Panc1 (cell line): ENCODE data around the gene RCN1. TPM values are rescaled to one million over a fixed set of nuclear protein-coding genes. Genes with fewer than 3 reads are reported as not detected.

Experiments used
- ATAC-seq: fragments of 200-7000 bp; cut with Tn5 transposase; 2 replicates; pipeline ENCODE4 v1.9.1; 2020; ENCODE audit warnings: mild to moderate bottlenecking, moderate library complexity
- BruUV-seq: library from RNA; stranded (reverse); fragments of 400-500 nt; replicated peaks from 2 replicates; lab custom pipeline; 2021; lab: Mats Ljungman, UMichigan
- CTCF ChIA-PET: fragments of 300-600 bp; sonication (Branson Sonifier 250); formaldehyde crosslinking; loops from one replicate; lab custom pipeline; 2022; ENCODE audit warnings: antibody characterized with exemption; lab: Charles Lee
- POLR2A ChIA-PET: fragments of 300-600 bp; sonication (Branson Sonifier 250); formaldehyde crosslinking; loops from one replicate; lab custom pipeline; 2022; ENCODE audit warnings: antibody characterized with exemption; lab: Charles Lee
- DNase-seq: peaks from one replicate; pipeline ENCODE4 v3.0.0-alpha.2; 2010; ENCODE audit warnings: low read depth, low spot score
- H3K27ac ChIP-seq: 2 replicates; pipeline ENCODE4 v1.5.1; 2011; ENCODE audit warnings: mild to moderate bottlenecking, low read length, inconsistent platforms
- H3K27me3 ChIP-seq: fragments of 200-500 bp; sonication (Bioruptor generic); 2 replicates; pipeline ENCODE4 v1.6.0; 2014; ENCODE audit warnings: low read length, inconsistent platforms; ENCODE audit not compliant: control insufficient read depth, insufficient read depth
- H3K36me3 ChIP-seq: fragments of 200-500 bp; sonication (Bioruptor generic); 2 replicates; pipeline ENCODE4 v1.5.1; 2014; ENCODE audit warnings: inconsistent platforms, mild to moderate bottlenecking, low read length, moderate library complexity; ENCODE audit not compliant: control insufficient read depth, insufficient read depth
- H3K4me1 ChIP-seq: 2 replicates; pipeline ENCODE4 v1.5.1; 2011; ENCODE audit warnings: inconsistent platforms, mild to moderate bottlenecking, low read length, moderate library complexity; ENCODE audit not compliant: control insufficient read depth, insufficient read depth
- H3K4me3 ChIP-seq, 2 experiments: 2 replicates each; pipeline ENCODE4 v1.5.1; 2011 to 2012; ENCODE audit warnings: low read depth in 2 of 2, low read length in 2 of 2, mild to moderate bottlenecking in 2 of 2, inconsistent platforms in 1 of 2, moderate library complexity in 1 of 2
- H3K9me3 ChIP-seq: fragments of 200-500 bp; sonication (Bioruptor generic); 2 replicates; pipeline ENCODE4 v1.5.1; 2014; ENCODE audit warnings: low read depth, mild to moderate bottlenecking, inconsistent platforms, low read length, moderate library complexity; ENCODE audit not compliant: control insufficient read depth, insufficient read depth
- POLR2AphosphoS5 ChIP-seq: IDR thresholded peaks from 2 replicates; pipeline ENCODE4 v1.6.1; 2012; ENCODE audit warnings: mild to moderate bottlenecking, low read depth, low read length, moderate library complexity
- SIN3A ChIP-seq: IDR thresholded peaks from 2 replicates; pipeline ENCODE4 v1.6.1; 2012; ENCODE audit warnings: low read depth, mild to moderate bottlenecking, low read length, moderate library complexity, borderline replicate concordance; ENCODE audit not compliant: insufficient read depth
- TCF7L2 ChIP-seq: IDR thresholded peaks from 2 replicates; pipeline ENCODE4 v1.6.1; 2011; ENCODE audit warnings: mild to moderate bottlenecking, low read depth, low read length, inconsistent platforms
- in situ Hi-C: cut with HindIII; loops from 2 replicates; pipeline ENCODE4 v1.10.0; 2016; ENCODE audit warnings: low sequenced_read_pairs, low pct_unique_long_range_greater_than_20kb
- intact Hi-C: fragments of 100-400 bp; cut with micrococcal nuclease; formaldehyde crosslinking; loops from one replicate; pipeline ENCODE4 v1.10.0; 2022; ENCODE audit not compliant: unreplicated experiment
- total RNA-seq: library from RNA; stranded (reverse); gene quantifications from one replicate; pipeline ENCODE4 v1.2.1, GENCODE V29; 2021; ENCODE audit not compliant: unreplicated experiment
- TF ChIP-seq, protein P1 (sequence below): fragments of 450-650 bp; IDR thresholded peaks from 2 replicates; pipeline ENCODE4 v1.5.1; 2017; ENCODE audit warnings: mild to moderate bottlenecking
- TF ChIP-seq, protein P2 (sequence below), 2 experiments: IDR thresholded peaks; 2 replicates each; pipeline ENCODE4 v1.6.1; 2011 to 2012; ENCODE audit warnings: low read depth in 2 of 2, control low read depth in 1 of 2, low read length in 1 of 2, mild to moderate bottlenecking in 1 of 2, moderate library complexity in 1 of 2; ENCODE audit not compliant: insufficient read depth in 1 of 2

The RCN1 gene
- total RNA-seq, 1 experiment from 2014 or later = 120 TPM

DNA sequence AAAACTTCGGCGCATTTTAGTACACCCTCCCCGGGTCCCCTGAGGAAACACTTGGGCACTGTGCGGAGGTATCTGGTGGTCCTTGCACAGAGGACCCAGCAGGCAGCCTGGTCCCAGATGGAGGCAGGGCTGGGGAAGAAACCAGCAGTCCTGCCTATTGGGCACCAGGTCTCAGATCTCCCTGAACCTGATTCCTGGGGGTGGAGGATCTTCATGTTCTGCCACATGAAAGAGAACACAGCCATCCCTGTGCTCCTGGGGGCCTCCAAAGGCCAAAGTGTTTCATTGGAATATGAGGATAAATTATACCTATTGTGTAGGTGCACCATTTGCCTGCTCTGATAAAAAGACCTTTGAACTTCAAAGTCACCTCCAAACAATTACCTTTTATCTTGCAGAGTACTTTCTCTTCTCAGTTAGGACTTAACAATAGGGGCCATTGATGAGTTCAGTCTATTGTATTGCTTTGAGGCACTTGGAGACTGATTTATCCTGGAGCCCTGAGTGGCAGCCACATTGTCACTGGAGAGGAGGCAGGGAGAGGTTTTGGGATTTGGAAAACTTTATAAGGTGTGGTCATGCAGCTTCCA lies 1.8 kb downstream of the RCN1 start:
- in situ Hi-C loops (no loop called here), intact Hi-C loops (no loop called here)
- peak overlapping the region; percentile 91 for H3K27ac ChIP-seq
- no peak for DNase-seq
- ATAC-seq = no peak
- peaks cover 1% of the 10 kb centered on the region; the same call in 1 of the 2 replicates for H3K36me3 ChIP-seq
- no peaks in the 10 kb centered on the region for H3K9me3 ChIP-seq
- ChIA-PET CTCF (no interaction called here), POLR2A (no interaction called here)
- TF ChIP-seq SIN3A (no peak), TCF7L2 (no peak), POLR2AphosphoS5 (no peak)
- TF ChIP-seq, protein P1, sequence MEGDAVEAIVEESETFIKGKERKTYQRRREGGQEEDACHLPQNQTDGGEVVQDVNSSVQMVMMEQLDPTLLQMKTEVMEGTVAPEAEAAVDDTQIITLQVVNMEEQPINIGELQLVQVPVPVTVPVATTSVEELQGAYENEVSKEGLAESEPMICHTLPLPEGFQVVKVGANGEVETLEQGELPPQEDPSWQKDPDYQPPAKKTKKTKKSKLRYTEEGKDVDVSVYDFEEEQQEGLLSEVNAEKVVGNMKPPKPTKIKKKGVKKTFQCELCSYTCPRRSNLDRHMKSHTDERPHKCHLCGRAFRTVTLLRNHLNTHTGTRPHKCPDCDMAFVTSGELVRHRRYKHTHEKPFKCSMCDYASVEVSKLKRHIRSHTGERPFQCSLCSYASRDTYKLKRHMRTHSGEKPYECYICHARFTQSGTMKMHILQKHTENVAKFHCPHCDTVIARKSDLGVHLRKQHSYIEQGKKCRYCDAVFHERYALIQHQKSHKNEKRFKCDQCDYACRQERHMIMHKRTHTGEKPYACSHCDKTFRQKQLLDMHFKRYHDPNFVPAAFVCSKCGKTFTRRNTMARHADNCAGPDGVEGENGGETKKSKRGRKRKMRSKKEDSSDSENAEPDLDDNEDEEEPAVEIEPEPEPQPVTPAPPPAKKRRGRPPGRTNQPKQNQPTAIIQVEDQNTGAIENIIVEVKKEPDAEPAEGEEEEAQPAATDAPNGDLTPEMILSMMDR = no peak
- peaks cover 18% of the 10 kb centered on the region for H3K4me1 ChIP-seq
- H3K4me3 ChIP-seq = peak overlapping the region; percentile 71 to 91
- H3K27me3 ChIP-seq = no peaks in the 10 kb centered on the region
- BruUV-seq = no TSS peak

DNA sequence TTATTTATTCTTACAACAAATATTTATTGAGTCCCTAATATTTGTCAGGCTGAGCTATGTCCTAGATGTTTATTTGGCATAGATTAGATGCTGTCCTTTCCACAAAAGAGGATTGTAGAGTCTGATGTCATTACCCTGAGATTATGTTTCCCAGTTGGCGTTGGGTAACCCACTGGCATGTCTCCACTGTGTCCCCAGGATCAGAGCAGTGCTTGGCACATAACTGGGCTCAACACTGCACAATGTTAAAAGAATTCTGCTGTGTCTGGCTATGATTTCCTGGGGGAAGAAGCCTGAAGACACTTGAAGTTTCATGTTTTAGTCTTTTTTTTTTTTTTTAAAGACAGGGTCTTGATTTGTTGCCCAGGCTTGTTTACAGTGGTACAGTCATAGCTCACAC lies 4.0 kb downstream of the RCN1 start:
- in situ Hi-C loops = no loop called here
- Histone ChIP-seq H3K27ac (no peak overlapping the region), H3K27me3 (no peaks in the 10 kb centered on the region), H3K4me3 (no peak overlapping the region), H3K9me3 (no peaks in the 10 kb centered on the region), H3K4me1 (peaks cover 10% of the 10 kb centered on the region), H3K36me3 (peaks cover 3% of the 10 kb centered on the region; the same call in 1 of the 2 replicates)
- no peak for DNase-seq
- intact Hi-C loops = no loop called here
- CTCF ChIA-PET = no interaction called here
- no peak for ATAC-seq
- no peak for TF ChIP-seq TCF7L2
- TF ChIP-seq POLR2AphosphoS5 = no peak
- TF ChIP-seq, protein P1 = no peak
- TF ChIP-seq SIN3A = no peak
- TF ChIP-seq, protein P2, sequence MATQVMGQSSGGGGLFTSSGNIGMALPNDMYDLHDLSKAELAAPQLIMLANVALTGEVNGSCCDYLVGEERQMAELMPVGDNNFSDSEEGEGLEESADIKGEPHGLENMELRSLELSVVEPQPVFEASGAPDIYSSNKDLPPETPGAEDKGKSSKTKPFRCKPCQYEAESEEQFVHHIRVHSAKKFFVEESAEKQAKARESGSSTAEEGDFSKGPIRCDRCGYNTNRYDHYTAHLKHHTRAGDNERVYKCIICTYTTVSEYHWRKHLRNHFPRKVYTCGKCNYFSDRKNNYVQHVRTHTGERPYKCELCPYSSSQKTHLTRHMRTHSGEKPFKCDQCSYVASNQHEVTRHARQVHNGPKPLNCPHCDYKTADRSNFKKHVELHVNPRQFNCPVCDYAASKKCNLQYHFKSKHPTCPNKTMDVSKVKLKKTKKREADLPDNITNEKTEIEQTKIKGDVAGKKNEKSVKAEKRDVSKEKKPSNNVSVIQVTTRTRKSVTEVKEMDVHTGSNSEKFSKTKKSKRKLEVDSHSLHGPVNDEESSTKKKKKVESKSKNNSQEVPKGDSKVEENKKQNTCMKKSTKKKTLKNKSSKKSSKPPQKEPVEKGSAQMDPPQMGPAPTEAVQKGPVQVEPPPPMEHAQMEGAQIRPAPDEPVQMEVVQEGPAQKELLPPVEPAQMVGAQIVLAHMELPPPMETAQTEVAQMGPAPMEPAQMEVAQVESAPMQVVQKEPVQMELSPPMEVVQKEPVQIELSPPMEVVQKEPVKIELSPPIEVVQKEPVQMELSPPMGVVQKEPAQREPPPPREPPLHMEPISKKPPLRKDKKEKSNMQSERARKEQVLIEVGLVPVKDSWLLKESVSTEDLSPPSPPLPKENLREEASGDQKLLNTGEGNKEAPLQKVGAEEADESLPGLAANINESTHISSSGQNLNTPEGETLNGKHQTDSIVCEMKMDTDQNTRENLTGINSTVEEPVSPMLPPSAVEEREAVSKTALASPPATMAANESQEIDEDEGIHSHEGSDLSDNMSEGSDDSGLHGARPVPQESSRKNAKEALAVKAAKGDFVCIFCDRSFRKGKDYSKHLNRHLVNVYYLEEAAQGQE (IDR thresholded peaks at IDR 0.05; ENCODE audit: insufficient read depth in 1 of 2, low read depth in 2 of 2, low read length in 1 of 2) = no peak
- no TSS peak for BruUV-seq
- POLR2A ChIA-PET = interaction anchor here (0.7 kb wide), 1 partner anchor 127 kb away, joined by 6 read pairs; no protein-coding TSS in a partner anchor
